Endodermal cell (in vitro differentiated cells): ENCODE results near the gene KCNQ5. TPM values are rescaled to one million over a fixed set of nuclear protein-coding genes. Genes with fewer than 3 reads are reported as not detected.

Experiments
- DNase-seq: peaks from one replicate; pipeline ENCODE4 v3.0.0-alpha.2; 2017
- H3K27ac ChIP-seq: 2 replicates; pipeline ENCODE4 v1.5.1; 2013; ENCODE audit warnings: mild to moderate bottlenecking, low read depth, low read length, moderate library complexity
- H3K27me3 ChIP-seq: 2 replicates; pipeline ENCODE4 v1.6.1; 2013; ENCODE audit warnings: mild to moderate bottlenecking, low read length, moderate library complexity; ENCODE audit not compliant: insufficient read depth, control insufficient read depth, poor library complexity, severe bottlenecking
- H3K36me3 ChIP-seq: 2 replicates; pipeline ENCODE4 v1.7.0; 2013; ENCODE audit warnings: mild to moderate bottlenecking, low read length, moderate library complexity; ENCODE audit not compliant: control insufficient read depth, insufficient read depth
- H3K4me1 ChIP-seq: one replicate; pipeline ENCODE4 v1.7.0; 2013; ENCODE audit warnings: low read length; ENCODE audit not compliant: control insufficient read depth, insufficient read depth
- H3K4me3 ChIP-seq: 2 replicates; pipeline ENCODE4 v1.5.1; 2013; ENCODE audit warnings: mild to moderate bottlenecking, low read length, moderate library complexity
- H3K9ac ChIP-seq: 2 replicates; pipeline ENCODE4 v1.6.1; 2013; ENCODE audit warnings: mild to moderate bottlenecking, low read length, moderate library complexity; ENCODE audit not compliant: poor library complexity, severe bottlenecking; ENCODE audit errors: extremely low read depth
- H3K9me3 ChIP-seq: 2 replicates; pipeline ENCODE4 v1.6.1; 2013; ENCODE audit warnings: mild to moderate bottlenecking, low read length, moderate library complexity; ENCODE audit not compliant: control insufficient read depth
- H3K27ac Mint-ChIP-seq: 2 replicates; pipeline ENCODE4 v1.8.0; 2020; ENCODE audit warnings: mixed read lengths
- H3K27me3 Mint-ChIP-seq: 2 replicates; pipeline ENCODE4 v1.8.0; 2021; ENCODE audit warnings: mild to moderate bottlenecking, mixed read lengths; ENCODE audit not compliant: insufficient read depth
- H3K36me3 Mint-ChIP-seq: 2 replicates; pipeline ENCODE4 v1.8.0; 2020; ENCODE audit warnings: low read depth, mixed read lengths
- H3K4me1 Mint-ChIP-seq: 2 replicates; pipeline ENCODE4 v1.8.0; 2020; ENCODE audit warnings: mixed read lengths
- H3K4me3 Mint-ChIP-seq: 2 replicates; pipeline ENCODE4 v1.8.0; 2020; ENCODE audit warnings: mild to moderate bottlenecking, moderate library complexity, mixed read lengths
- H3K9me3 Mint-ChIP-seq: 2 replicates; pipeline ENCODE4 v1.8.0; 2020; ENCODE audit warnings: mild to moderate bottlenecking, mixed read lengths
- CTCF ChIP-seq: fragments of 200-600 bp; sonication (generic); conservative IDR thresholded peaks from 2 replicates; pipeline ENCODE4 v1.5.0; 2021; ENCODE audit warnings: antibody characterized with exemption, mild to moderate bottlenecking
- WGBS, 2 experiments: methylation state at CpG; one replicate each; pipeline versions ENCODE4 v1.1.5 to v1.1.7; 2013; ENCODE audit warnings: missing lambda C conversion rate in 2 of 2, mixed read lengths in 1 of 2; ENCODE audit not compliant: insufficient coverage in 1 of 2, insufficient read length in 1 of 2; 5-methylcytosine and 5-hydroxymethylcytosine counted together
- total RNA-seq, 2 donors: library from RNA; stranded (reverse); fragmentation: NEBNext Ultra II Directional in 1 of 2; extraction: Animal tissue kit (Norgen Biotek cat#: 25700) in 1 of 2; gene quantifications; 2 replicates in 1 of 2; 3 replicates in 1 of 2; pipeline ENCODE4 v1.2.1, GENCODE V29; 2021

Gene KCNQ5
- total RNA-seq, 2 donors from 2014 or later, result 2.4 to 8.3 TPM

GRCh38 chr6:72742001-72742673 is 120.3 kb downstream of the KCNQ5 start:
- Histone ChIP-seq H3K27ac (no peak overlapping the region), H3K27me3 (no peaks in the 10 kb centered on the region), H3K9ac (no peak overlapping the region), H3K9me3 (no peaks in the 10 kb centered on the region), H3K36me3 (no peaks in the 10 kb centered on the region), H3K4me1 (no peaks in the 10 kb centered on the region), H3K4me3 (no peak overlapping the region)
- H3K27me3 Mint-ChIP-seq, result no peaks in the 10 kb centered on the region
- H3K4me1 Mint-ChIP-seq, result no peaks in the 10 kb centered on the region
- H3K36me3 Mint-ChIP-seq, result no peaks in the 10 kb centered on the region
- DNase-seq, result no peak
- no peaks in the 10 kb centered on the region for H3K9me3 Mint-ChIP-seq
- WGBS, 2 experiments, result 75 to 100% methylated on average over 2 to 5 of the region's 5 CpGs
- no peak overlapping the region for H3K4me3 Mint-ChIP-seq
- H3K27ac Mint-ChIP-seq, result no peak overlapping the region
- TF ChIP-seq CTCF, result no peak

- Histone ChIP-seq H3K36me3 (no peaks in the 10 kb centered on the region), H3K9ac (no peak overlapping the region), H3K4me1 (no peaks in the 10 kb centered on the region), H3K27me3 (no peaks in the 10 kb centered on the region), H3K9me3 (no peaks in the 10 kb centered on the region), H3K27ac (no peak overlapping the region), H3K4me3 (no peak overlapping the region)
- no peak overlapping the region for H3K27ac Mint-ChIP-seq
- H3K4me3 Mint-ChIP-seq, result no peak overlapping the region
- H3K36me3 Mint-ChIP-seq, result no peaks in the 10 kb centered on the region
- WGBS, 2 experiments, result 86 to 100% methylated on average over 1 to 2 of the region's 2 CpGs
- TF ChIP-seq CTCF, result no peak
- no peak for DNase-seq
- no peaks in the 10 kb centered on the region for H3K9me3 Mint-ChIP-seq
- no peaks in the 10 kb centered on the region for H3K4me1 Mint-ChIP-seq
- H3K27me3 Mint-ChIP-seq, result no peaks in the 10 kb centered on the region
Observed at GRCh38 chr6:72746276-72746675, 124.4 kb downstream of the KCNQ5 start.

- no peaks in the 10 kb centered on the region for H3K9me3 ChIP-seq
- Mint-ChIP-seq H3K4me3 (no peak overlapping the region), H3K36me3 (no peaks in the 10 kb centered on the region), H3K27ac (no peak overlapping the region), H3K27me3 (no peaks in the 10 kb centered on the region), H3K9me3 (no peaks in the 10 kb centered on the region), H3K4me1 (no peaks in the 10 kb centered on the region)
- no peaks in the 10 kb centered on the region for H3K27me3 ChIP-seq
- no peak for DNase-seq
- no peak overlapping the region for H3K27ac ChIP-seq
- TF ChIP-seq CTCF, result no peak
- no peaks in the 10 kb centered on the region for H3K36me3 ChIP-seq
- H3K4me1 ChIP-seq, result no peaks in the 10 kb centered on the region
- WGBS, 2 experiments, result 45 to 100% methylated on average over 1 of the region's 1 CpG
- no peak overlapping the region for H3K9ac ChIP-seq
- H3K4me3 ChIP-seq, result no peak overlapping the region
Observed at GRCh38 chr6:72748759-72749158, 126.9 kb downstream of the KCNQ5 start.
